ENCODE data around the gene ABCA8.
"Not testable (repeated sequence)": the region's sequence is repeated elsewhere in the genome, so short reads cannot be mapped to it uniquely, and the experiment has no call there.

Gene ABCA8

GRCh38 chr17:68950725-68951124 lies 4.5 kb downstream of the ABCA8 start:
- no peaks in the 10 kb centered on the region for H3K9me3 ChIP-seq (ENCODE audit: control insufficient read depth, insufficient read depth, low read depth, low read length)
- ChIA-PET POLR2A (no interaction called here), CTCF (no interaction called here)
- TF ChIP-seq SP3 (tag by site-specific recombination; IDR thresholded peaks at IDR 0.05) (no peak), SALL2 (tag by site-specific recombination; IDR thresholded peaks at IDR 0.05; ENCODE audit: borderline replicate concordance) (no peak), ZXDB (tag by site-specific recombination; IDR thresholded peaks at IDR 0.05) (no peak), ZNF138 (tag by site-specific recombination; IDR thresholded peaks at IDR 0.05; ENCODE audit: borderline replicate concordance) (no peak), ATF2 (tag by site-specific recombination; IDR thresholded peaks at IDR 0.05; ENCODE audit: low read depth) (no peak), ZNF175 (tag by site-specific recombination; IDR thresholded peaks at IDR 0.05) (no peak), ZNF560 (tag by site-specific recombination; IDR thresholded peaks at IDR 0.05; ENCODE audit: borderline replicate concordance) (no peak), ZNF433 (tag by site-specific recombination; IDR thresholded peaks at IDR 0.05; ENCODE audit: low read depth) (no peak), ZNF341 (tag by site-specific recombination; IDR thresholded peaks at IDR 0.05; ENCODE audit: low read depth) (no peak)
- no peaks in the 10 kb centered on the region for H3K36me3 ChIP-seq (ENCODE audit: control insufficient read depth in 2 of 2, insufficient read depth in 1 of 2, low read length in 2 of 2)
- no peak overlapping the region for H3K27ac ChIP-seq (ENCODE audit: extremely low read depth, low read depth, low read length)
- H3K4me3 ChIP-seq (ENCODE audit: low read depth, low read length): no peak overlapping the region
- H3K4me1 ChIP-seq (ENCODE audit: control insufficient read depth, insufficient read depth, low read length): no peaks in the 10 kb centered on the region

GRCh38 chr17:68947868-68948267 lies 7.3 kb downstream of the ABCA8 start:
- H3K4me3 ChIP-seq (ENCODE audit: low read depth, low read length); H3K36me3 ChIP-seq (ENCODE audit: control insufficient read depth in 2 of 2, insufficient read depth in 1 of 2, low read length in 2 of 2); CTCF ChIA-PET; H3K4me1 ChIP-seq (ENCODE audit: control insufficient read depth, insufficient read depth, low read length); POLR2A ChIA-PET; H3K27ac ChIP-seq (ENCODE audit: extremely low read depth, low read depth, low read length); H3K9me3 ChIP-seq (ENCODE audit: control insufficient read depth, insufficient read depth, low read depth, low read length): not testable (repeated sequence)
- TF ChIP-seq ZNF146 (tag by site-specific recombination; IDR thresholded peaks at IDR 0.05): peak; percentile 88

- no peaks in the 10 kb centered on the region for H3K9me3 ChIP-seq (ENCODE audit: control insufficient read depth, insufficient read depth, low read depth, low read length)
- H3K4me1 ChIP-seq (ENCODE audit: control insufficient read depth, insufficient read depth, low read length): no peaks in the 10 kb centered on the region
- H3K4me3 ChIP-seq (ENCODE audit: low read depth, low read length): no peak overlapping the region
- ChIA-PET CTCF (no interaction called here), POLR2A (no interaction called here)
- no peak overlapping the region for H3K27ac ChIP-seq (ENCODE audit: extremely low read depth, low read depth, low read length)
- TF ChIP-seq ZNF248 (tag by site-specific recombination; IDR thresholded peaks at IDR 0.05) (no peak), ZNF280C (tag by site-specific recombination; IDR thresholded peaks at IDR 0.05) (no peak), YY2 (tag by site-specific recombination; IDR thresholded peaks at IDR 0.05) (no peak)
- H3K36me3 ChIP-seq (ENCODE audit: control insufficient read depth in 2 of 2, insufficient read depth in 1 of 2, low read length in 2 of 2): no peaks in the 10 kb centered on the region
These were observed 10.7 kb downstream of the ABCA8 start for GRCh38 chr17:68944435-68945035.

GRCh38 chr17:68943812-68944182 lies 11.4 kb downstream of the ABCA8 start:
- H3K9me3 ChIP-seq (ENCODE audit: control insufficient read depth, insufficient read depth, low read depth, low read length); H3K27ac ChIP-seq (ENCODE audit: extremely low read depth, low read depth, low read length); H3K4me1 ChIP-seq (ENCODE audit: control insufficient read depth, insufficient read depth, low read length); H3K36me3 ChIP-seq (ENCODE audit: control insufficient read depth in 2 of 2, insufficient read depth in 1 of 2, low read length in 2 of 2); POLR2A ChIA-PET; H3K4me3 ChIP-seq (ENCODE audit: low read depth, low read length): not testable (repeated sequence)
- 0 out of 2 replicates have a peak, but pooled peaks have one; percentile 19 for TF ChIP-seq ZNF280D (tag by site-specific recombination; IDR thresholded peaks at IDR 0.05)
- TF ChIP-seq ZNF146 (tag by site-specific recombination; IDR thresholded peaks at IDR 0.05): peak; percentile 87
- CTCF ChIA-PET: interaction anchor here (0.6 to 1.5 kb wide), 2 partner anchors 166 to 1173 kb away, joined by 4 to 5 read pairs; no protein-coding TSS in a partner anchor

All from HEK293 (cell line).